K562 (cell line): ENCODE results near the gene MRPS10. TPM values are rescaled to one million over a fixed set of nuclear protein-coding genes. Genes with fewer than 3 reads are reported as not detected.

Experiments used
- ARID3B ChIP-seq: fragments of 250-450 bp; sonication (Bioruptor Pico); IDR thresholded peaks from 2 replicates; pipeline ENCODE4 v1.4.0; 2020; ENCODE audit warnings: borderline replicate concordance
- BCLAF1 ChIP-seq, 2 experiments: fragments of 450-650 bp in 1 of 2; IDR thresholded peaks; 2 replicates each; pipeline ENCODE4 v1.6.1; 2011 to 2017; ENCODE audit warnings: low read depth in 2 of 2, antibody characterized with exemption in 1 of 2, borderline replicate concordance in 1 of 2, low read length in 1 of 2, mild to moderate bottlenecking in 1 of 2, mixed read lengths in 1 of 2; ENCODE audit not compliant: control insufficient read depth in 1 of 2
- CBFA2T2 ChIP-seq: fragments of 450-650 bp; conservative IDR thresholded peaks from 2 replicates; pipeline ENCODE4 v1.6.1; 2017; ENCODE audit warnings: mild to moderate bottlenecking
- DIDO1 ChIP-seq: fragments of 450-650 bp; IDR thresholded peaks from 2 replicates; pipeline ENCODE4 v1.6.1; 2016; ENCODE audit warnings: low read depth, missing biosample characterization, missing genetic modification characterization
- E2F8 ChIP-seq: fragments of 450-650 bp; IDR thresholded peaks from 2 replicates; pipeline ENCODE4 v1.7.1; 2018; ENCODE audit warnings: mild to moderate bottlenecking, low read depth; ENCODE audit not compliant: partially characterized antibody
- ESRRA ChIP-seq: fragments of 450-650 bp; IDR thresholded peaks from 2 replicates; pipeline ENCODE4 v1.6.1; 2014; ENCODE audit warnings: low read depth, mild to moderate bottlenecking, moderate library complexity, borderline replicate concordance
- FOS ChIP-seq: IDR thresholded peaks from 3 replicates; pipeline ENCODE4 v1.6.1; 2011; ENCODE audit not compliant: insufficient read length; ENCODE audit errors: extremely low read depth
- HIVEP1 ChIP-seq: fragments of 250-450 bp; sonication (Bioruptor Pico); IDR thresholded peaks from 2 replicates; pipeline ENCODE4 v1.4.0; 2020; ENCODE audit warnings: mild to moderate bottlenecking
- PHF20 ChIP-seq: fragments of 450-650 bp; IDR thresholded peaks from 2 replicates; pipeline ENCODE4 v1.6.1; 2018; ENCODE audit not compliant: partially characterized antibody
- RNF219 ChIP-seq: fragments of 250-450 bp; sonication (Bioruptor Pico); IDR thresholded peaks from 2 replicates; pipeline ENCODE4 v1.5.0; 2022; ENCODE audit warnings: mild to moderate bottlenecking
- USF1 ChIP-seq: sonication (generic); formaldehyde crosslinking; IDR thresholded peaks from 2 replicates; pipeline ENCODE4 v1.9.0; 2022; ENCODE audit warnings: mild to moderate bottlenecking, missing genetic modification reagents
- ZNF143 ChIP-seq: sonication (generic); formaldehyde crosslinking; IDR thresholded peaks from 2 replicates; pipeline ENCODE4 v1.9.0; 2022; ENCODE audit warnings: mild to moderate bottlenecking, missing genetic modification reagents
- polyA plus RNA-seq, 8 experiments: library from polyadenylated mRNA; depleted of rRNA in 4 of 8; stranded (reverse) in 5 of 8; unstranded in 3 of 8; fragments of >200 nt; fragmentation: Nextera tagmentation in 2 of 8; fragmentation: Illumina TruSeq in 1 of 8; extraction: Ambion mirVana in 2 of 8; extraction: Trizol in 1 of 8; gene quantifications; 2 replicates each; pipeline versions ENCODE4 v1.2.1 to v1.2.3, GENCODE V29; 2011 to 2014; ENCODE audit warnings: inconsistent platforms in 1 of 8, missing spikeins in 1 of 8
- total RNA-seq, 7 experiments: library from RNA; depleted of rRNA in 6 of 7; stranded (reverse); fragments of >200 nt in 6 of 7; fragmentation: Illumina TruSeq in 2 of 7; extraction: Trizol in 2 of 7; gene quantifications; 2 replicates each; pipeline versions ENCODE4 v1.2.1 to v1.2.3, GENCODE V29; 2011 to 2021; ENCODE audit warnings: low replicate concordance in 1 of 7

The MRPS10 gene
- total and polyA plus RNA-seq, 9 of the 15 experiments (the other 6 are each of a cell fraction or from before 2014, with no cell fraction given) = 48.6 to 166 (median 93.7) TPM

- TF ChIP-seq USF1 (CRISPR knock-in tag) = peak; percentile 98
- TF ChIP-seq RNF219 = no peak
- TF ChIP-seq ZNF143 = peak; percentile 72
- TF ChIP-seq BCLAF1 (IDR thresholded peaks at IDR 0.05; ENCODE audit: borderline replicate concordance in 1 of 2, control insufficient read depth in 1 of 2, low read depth in 2 of 2, low read length in 1 of 2) = no peak
- peak; percentile 86 for TF ChIP-seq CBFA2T2
- TF ChIP-seq FOS = peak; percentile 47
- peak; percentile 82; the same call in 1 of the 2 replicates for TF ChIP-seq DIDO1 (tag)
- no peak for TF ChIP-seq HIVEP1
- TF ChIP-seq PHF20 = peak; percentile 87
- no peak for TF ChIP-seq E2F8
- peak; percentile 43; the same call in 1 of the 2 replicates for TF ChIP-seq ARID3B (CRISPR knock-in tag)
- TF ChIP-seq ESRRA = peak; percentile 24; the same call in 1 of the 2 replicates
Observed at GRCh38 chr6:42260396-42260888, 42.8 kb upstream of the MRPS10 start (continued).
